ENCODE data around the gene GALNTL6. TPM values are rescaled to one million over a fixed set of nuclear protein-coding genes. Genes with fewer than 3 reads are reported as not detected.

GALNTL6 gene
- total and polyA plus RNA-seq, 9 of the 15 experiments (the other 6 are each of a cell fraction or from before 2014, with no cell fraction given), result 0.18 to 0.50 (median 0.29) TPM

- ChIA-PET CTCF (ENCODE audit: low intra/inter-chr PET ratio) (no interaction called here), POLR2A (no interaction called here)
- no peak for DNase-seq (ENCODE audit: extremely low read depth in 1 of 4, low spot score in 3 of 4)
- BruUV-seq (replicated peaks), result no TSS peak
- Histone ChIP-seq H3K9me1 (ENCODE audit: control insufficient read depth, insufficient read depth, low read length) (no peaks in the 10 kb centered on the region), H3K36me3 (ENCODE audit: control insufficient read depth, insufficient read depth, low read length) (no peaks in the 10 kb centered on the region), H3K79me2 (ENCODE audit: control insufficient read depth, insufficient read depth, low read length) (no peaks in the 10 kb centered on the region), H3K9ac (ENCODE audit: insufficient read depth in 1 of 2, low read depth in 2 of 2, low read length in 2 of 2) (no peak overlapping the region), H3K4me3 (no peak overlapping the region), H3K27ac (ENCODE audit: extremely low read depth, low read depth, low read length) (no peak overlapping the region), H3K4me2 (ENCODE audit: insufficient read depth, low read length) (no peak overlapping the region), H3K4me1 (replicated peaks in 1 of 2; ENCODE audit: control insufficient read depth in 2 of 2, insufficient read depth in 2 of 2, low read length in 2 of 2) (peaks cover 0 to 55% of the 10 kb centered on the region in 2 experiments; a peak in 3 of 5 replicates), H3K9me3 (replicated peaks; ENCODE audit: control insufficient read depth, insufficient read depth, low read depth, low read length) (no peaks in the 10 kb centered on the region), H2AFZ (ENCODE audit: low read depth, low read length) (peak overlapping the region; percentile 4; the same call in 1 of the 2 replicates), H4K20me1 (replicated peaks; ENCODE audit: control insufficient read depth, insufficient read depth, low read length) (no peaks in the 10 kb centered on the region), H3K27me3 (ENCODE audit: control insufficient read depth in 2 of 2, insufficient read depth in 2 of 2, low read length in 2 of 2) (no peaks in the 10 kb centered on the region)
- intact Hi-C loops (cut with micrococcal nuclease) (loop anchor here (5.0 kb wide), 1 partner anchor 103 kb away; no protein-coding TSS in a partner anchor), in situ Hi-C loops (cut with MboI) (no loop called here)
- TF ChIP-seq ZNF121 (CRISPR knock-in tag; conservative IDR thresholded peaks at IDR 0.05) (no peak), RBBP5 (IDR thresholded peaks at IDR 0.05; ENCODE audit: borderline replicate concordance, insufficient read depth, low read length, poor library complexity, severe bottlenecking) (no peak), MAFK (IDR thresholded peaks at IDR 0.05; ENCODE audit: low read length) (no peak), TAF9B (IDR thresholded peaks at IDR 0.05; ENCODE audit: partially characterized antibody) (no peak)
- FAIRE-seq, result no peak
- WGBS (ENCODE audit: insufficient coverage, low coverage, missing lambda C conversion rate), result 73% methylated on average over 4 of the region's 4 CpGs
- ATAC-seq, result no peak
Observed at GRCh38 chr4:172995161-172995560, 1182.0 kb downstream of the GALNTL6 start.

GRCh38 chr4:172995704-172996103, 1182.5 kb downstream of the GALNTL6 start:
- ChIA-PET POLR2A (no interaction called here), CTCF (ENCODE audit: low intra/inter-chr PET ratio) (no interaction called here)
- TF ChIP-seq TCF7 (IDR thresholded peaks at IDR 0.05; ENCODE audit: borderline replicate concordance) (no peak), ZNF282 (CRISPR knock-in tag; IDR thresholded peaks at IDR 0.05) (no peak), NFE2 (IDR thresholded peaks at IDR 0.05; ENCODE audit: low read depth) (no peak), NFRKB (IDR thresholded peaks at IDR 0.05; ENCODE audit: low read depth) (no peak), TEAD1 (CRISPR knock-in tag; IDR thresholded peaks at IDR 0.05) (no peak), SMC3 (conservative IDR thresholded peaks at IDR 0.05; ENCODE audit: insufficient read depth, low read depth, low read length) (no peak), BRF2 (IDR thresholded peaks at IDR 0.05; ENCODE audit: borderline replicate concordance, insufficient read depth, insufficient read length) (no peak), SUPT5H (IDR thresholded peaks at IDR 0.05) (no peak), XRCC4 (IDR thresholded peaks at IDR 0.05; ENCODE audit: extremely low read depth, insufficient read depth, insufficient read length) (no peak), HES1 (IDR thresholded peaks at IDR 0.05; ENCODE audit: low read depth) (no peak), ZBTB7A (IDR thresholded peaks at IDR 0.05; ENCODE audit: borderline replicate concordance, control insufficient read depth, low read depth, low read length) (no peak)

More at GRCh38 chr4:172995704-172996103, 1182.5 kb downstream of the GALNTL6 start:
- no peak for FAIRE-seq
- no peaks in the 10 kb centered on the region for H3K9me1 ChIP-seq (ENCODE audit: control insufficient read depth, insufficient read depth, low read length)
- H2AFZ ChIP-seq (ENCODE audit: low read depth, low read length), result no peak overlapping the region; the same call in 1 of the 2 replicates
- no peaks in the 10 kb centered on the region for H3K79me2 ChIP-seq (ENCODE audit: control insufficient read depth, insufficient read depth, low read length)
- H3K4me3 ChIP-seq, result no peak overlapping the region
- no peak overlapping the region for H3K9ac ChIP-seq (ENCODE audit: insufficient read depth in 1 of 2, low read depth in 2 of 2, low read length in 2 of 2)
- no peak overlapping the region for H3K27ac ChIP-seq (ENCODE audit: extremely low read depth, low read depth, low read length)
- H3K9me3 ChIP-seq (replicated peaks; ENCODE audit: control insufficient read depth, insufficient read depth, low read depth, low read length), result no peaks in the 10 kb centered on the region
- H3K27me3 ChIP-seq (ENCODE audit: control insufficient read depth in 2 of 2, insufficient read depth in 2 of 2, low read length in 2 of 2), result no peaks in the 10 kb centered on the region
- intact Hi-C loops (cut with micrococcal nuclease), result loop anchor here (5.0 kb wide), 1 partner anchor 103 kb away; no protein-coding TSS in a partner anchor
- no peak overlapping the region for H3K4me2 ChIP-seq (ENCODE audit: insufficient read depth, low read length)
- DNase-seq (ENCODE audit: extremely low read depth in 1 of 4, low spot score in 3 of 4), result no peak
- peaks cover 0 to 55% of the 10 kb centered on the region in 2 experiments; a peak in 3 of 5 replicates for H3K4me1 ChIP-seq (replicated peaks in 1 of 2; ENCODE audit: control insufficient read depth in 2 of 2, insufficient read depth in 2 of 2, low read length in 2 of 2)
- no TSS peak for BruUV-seq (replicated peaks)
- in situ Hi-C loops (cut with MboI), result no loop called here
- 79% methylated on average over 1 of the region's 1 CpG for WGBS (ENCODE audit: insufficient coverage, low coverage, missing lambda C conversion rate)
- ATAC-seq, result no peak
- H4K20me1 ChIP-seq (replicated peaks; ENCODE audit: control insufficient read depth, insufficient read depth, low read length), result no peaks in the 10 kb centered on the region
- H3K36me3 ChIP-seq (ENCODE audit: control insufficient read depth, insufficient read depth, low read length), result no peaks in the 10 kb centered on the region

All from K562 (cell line).